K562 (cell line): ENCODE data around the gene MLYCD. TPM values are rescaled to one million over a fixed set of nuclear protein-coding genes. Genes with fewer than 3 reads are reported as not detected.

Experiments
- ARID4B ChIP-seq: sonication (generic); formaldehyde crosslinking; IDR thresholded peaks from 2 replicates; pipeline ENCODE4 v1.8.0; 2022; ENCODE audit warnings: mild to moderate bottlenecking, missing genetic modification reagents
- CCAR2 ChIP-seq: fragments of 200-400 bp; formaldehyde crosslinking; IDR thresholded peaks from 2 replicates; pipeline ENCODE4 v1.6.1; 2017; ENCODE audit warnings: mild to moderate bottlenecking, low read depth, low read length
- ESRRA ChIP-seq: fragments of 450-650 bp; IDR thresholded peaks from 2 replicates; pipeline ENCODE4 v1.6.1; 2014; ENCODE audit warnings: low read depth, mild to moderate bottlenecking, moderate library complexity, borderline replicate concordance
- GABPA ChIP-seq: fragments of 200-800 bp; sonication (Bioruptor generic); conservative IDR thresholded peaks from 2 replicates; pipeline ENCODE4 v1.6.1; 2016; ENCODE audit warnings: low read depth, missing genetic modification characterization, missing compliant biosample characterization
- PURB ChIP-seq: sonication (generic); formaldehyde crosslinking; IDR thresholded peaks from 2 replicates; pipeline ENCODE4 v1.9.0; 2021; ENCODE audit warnings: low read depth, mild to moderate bottlenecking, missing genetic modification reagents
- RBM39 ChIP-seq: fragments of 200-400 bp; formaldehyde crosslinking; optimal IDR thresholded peaks from 2 replicates; pipeline ENCODE3; 2018; ENCODE audit warnings: low read depth, low read length
- ZBTB12 ChIP-seq: fragments of 250-450 bp; sonication (Bioruptor Pico); IDR thresholded peaks from 2 replicates; pipeline ENCODE4 v1.4.0; 2020
- ZFPM2 ChIP-seq: fragments of 250-450 bp; sonication (Bioruptor Pico); IDR thresholded peaks from 2 replicates; pipeline ENCODE4 v1.5.1; 2022; ENCODE audit warnings: mild to moderate bottlenecking
- ZNF740 ChIP-seq, 3 experiments: fragments of 200-800 bp in 1 of 3; sonication (Bioruptor generic) in 1 of 3; sonication (generic) in 1 of 3; formaldehyde crosslinking in 1 of 3; IDR thresholded peaks; 2 replicates each; pipeline versions ENCODE4 v1.6.1 to v1.8.0; 2016 to 2022; ENCODE audit warnings: mild to moderate bottlenecking in 2 of 3, missing compliant biosample characterization in 2 of 3, missing genetic modification characterization in 2 of 3, missing genetic modification reagents in 1 of 3
- polyA plus RNA-seq, 8 experiments: library from polyadenylated mRNA; depleted of rRNA in 4 of 8; stranded (reverse) in 5 of 8; unstranded in 3 of 8; fragments of >200 nt; fragmentation: Nextera tagmentation in 2 of 8; fragmentation: Illumina TruSeq in 1 of 8; extraction: Ambion mirVana in 2 of 8; extraction: Trizol in 1 of 8; gene quantifications; 2 replicates each; pipeline versions ENCODE4 v1.2.1 to v1.2.3, GENCODE V29; 2011 to 2014; ENCODE audit warnings: inconsistent platforms in 1 of 8, missing spikeins in 1 of 8
- total RNA-seq, 7 experiments: library from RNA; depleted of rRNA in 6 of 7; stranded (reverse); fragments of >200 nt in 6 of 7; fragmentation: Illumina TruSeq in 2 of 7; extraction: Trizol in 2 of 7; gene quantifications; 2 replicates each; pipeline versions ENCODE4 v1.2.1 to v1.2.3, GENCODE V29; 2011 to 2021; ENCODE audit warnings: low replicate concordance in 1 of 7
- TF ChIP-seq, protein P1 (sequence below): sonication (generic); formaldehyde crosslinking; IDR thresholded peaks from 2 replicates; pipeline ENCODE4 v1.8.0; 2023; ENCODE audit warnings: mild to moderate bottlenecking, missing genetic modification reagents
- TF ChIP-seq, protein P2 (sequence below): sonication (generic); formaldehyde crosslinking; IDR thresholded peaks from 2 replicates; pipeline ENCODE4 v1.8.0; 2023; ENCODE audit warnings: mild to moderate bottlenecking, missing genetic modification reagents

The MLYCD gene
- total and polyA plus RNA-seq, 9 of the 15 experiments (the other 6 are each of a cell fraction or from before 2014, with no cell fraction given), result 0.15 to 2.0 (median 1.0) TPM

- TF ChIP-seq ZNF740 (CRISPR knock-in tag; IDR thresholded peaks at IDR 0.05) (peak; percentile 68; the same call in 1 of the 2 replicates), ZNF740 (tag; IDR thresholded peaks at IDR 0.05) (no peak), PURB (no peak), ARID4B (peak; percentile 61; the same call in 1 of the 2 replicates), GABPA (tag) (peak; percentile 84), ZFPM2 (no peak), ZBTB12 (no peak), RBM39 (no peak), CCAR2 (no peak), ESRRA (no peak)
- TF ChIP-seq, protein P1, sequence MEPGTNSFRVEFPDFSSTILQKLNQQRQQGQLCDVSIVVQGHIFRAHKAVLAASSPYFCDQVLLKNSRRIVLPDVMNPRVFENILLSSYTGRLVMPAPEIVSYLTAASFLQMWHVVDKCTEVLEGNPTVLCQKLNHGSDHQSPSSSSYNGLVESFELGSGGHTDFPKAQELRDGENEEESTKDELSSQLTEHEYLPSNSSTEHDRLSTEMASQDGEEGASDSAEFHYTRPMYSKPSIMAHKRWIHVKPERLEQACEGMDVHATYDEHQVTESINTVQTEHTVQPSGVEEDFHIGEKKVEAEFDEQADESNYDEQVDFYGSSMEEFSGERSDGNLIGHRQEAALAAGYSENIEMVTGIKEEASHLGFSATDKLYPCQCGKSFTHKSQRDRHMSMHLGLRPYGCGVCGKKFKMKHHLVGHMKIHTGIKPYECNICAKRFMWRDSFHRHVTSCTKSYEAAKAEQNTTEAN, result no peak
- TF ChIP-seq, protein P2, sequence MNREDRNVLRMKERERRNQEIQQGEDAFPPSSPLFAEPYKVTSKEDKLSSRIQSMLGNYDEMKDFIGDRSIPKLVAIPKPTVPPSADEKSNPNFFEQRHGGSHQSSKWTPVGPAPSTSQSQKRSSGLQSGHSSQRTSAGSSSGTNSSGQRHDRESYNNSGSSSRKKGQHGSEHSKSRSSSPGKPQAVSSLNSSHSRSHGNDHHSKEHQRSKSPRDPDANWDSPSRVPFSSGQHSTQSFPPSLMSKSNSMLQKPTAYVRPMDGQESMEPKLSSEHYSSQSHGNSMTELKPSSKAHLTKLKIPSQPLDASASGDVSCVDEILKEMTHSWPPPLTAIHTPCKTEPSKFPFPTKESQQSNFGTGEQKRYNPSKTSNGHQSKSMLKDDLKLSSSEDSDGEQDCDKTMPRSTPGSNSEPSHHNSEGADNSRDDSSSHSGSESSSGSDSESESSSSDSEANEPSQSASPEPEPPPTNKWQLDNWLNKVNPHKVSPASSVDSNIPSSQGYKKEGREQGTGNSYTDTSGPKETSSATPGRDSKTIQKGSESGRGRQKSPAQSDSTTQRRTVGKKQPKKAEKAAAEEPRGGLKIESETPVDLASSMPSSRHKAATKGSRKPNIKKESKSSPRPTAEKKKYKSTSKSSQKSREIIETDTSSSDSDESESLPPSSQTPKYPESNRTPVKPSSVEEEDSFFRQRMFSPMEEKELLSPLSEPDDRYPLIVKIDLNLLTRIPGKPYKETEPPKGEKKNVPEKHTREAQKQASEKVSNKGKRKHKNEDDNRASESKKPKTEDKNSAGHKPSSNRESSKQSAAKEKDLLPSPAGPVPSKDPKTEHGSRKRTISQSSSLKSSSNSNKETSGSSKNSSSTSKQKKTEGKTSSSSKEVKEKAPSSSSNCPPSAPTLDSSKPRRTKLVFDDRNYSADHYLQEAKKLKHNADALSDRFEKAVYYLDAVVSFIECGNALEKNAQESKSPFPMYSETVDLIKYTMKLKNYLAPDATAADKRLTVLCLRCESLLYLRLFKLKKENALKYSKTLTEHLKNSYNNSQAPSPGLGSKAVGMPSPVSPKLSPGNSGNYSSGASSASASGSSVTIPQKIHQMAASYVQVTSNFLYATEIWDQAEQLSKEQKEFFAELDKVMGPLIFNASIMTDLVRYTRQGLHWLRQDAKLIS (CRISPR knock-in tag), result no peak
These were observed 470 bp downstream of the MLYCD start (continued) for GRCh38 chr16:83899272-83899897.
